SK-N-DZ (cell line): Measurements from ENCODE around the gene VPS35L.
"Not testable (repeated sequence)": the region's sequence is repeated elsewhere in the genome, so short reads cannot be mapped to it uniquely, and the experiment has no call there.

Experiments
- DNase-seq: peaks from one replicate; pipeline ENCODE4 v3.0.0-alpha.2; 2015; ENCODE audit warnings: low spot score

Gene VPS35L

DNA sequence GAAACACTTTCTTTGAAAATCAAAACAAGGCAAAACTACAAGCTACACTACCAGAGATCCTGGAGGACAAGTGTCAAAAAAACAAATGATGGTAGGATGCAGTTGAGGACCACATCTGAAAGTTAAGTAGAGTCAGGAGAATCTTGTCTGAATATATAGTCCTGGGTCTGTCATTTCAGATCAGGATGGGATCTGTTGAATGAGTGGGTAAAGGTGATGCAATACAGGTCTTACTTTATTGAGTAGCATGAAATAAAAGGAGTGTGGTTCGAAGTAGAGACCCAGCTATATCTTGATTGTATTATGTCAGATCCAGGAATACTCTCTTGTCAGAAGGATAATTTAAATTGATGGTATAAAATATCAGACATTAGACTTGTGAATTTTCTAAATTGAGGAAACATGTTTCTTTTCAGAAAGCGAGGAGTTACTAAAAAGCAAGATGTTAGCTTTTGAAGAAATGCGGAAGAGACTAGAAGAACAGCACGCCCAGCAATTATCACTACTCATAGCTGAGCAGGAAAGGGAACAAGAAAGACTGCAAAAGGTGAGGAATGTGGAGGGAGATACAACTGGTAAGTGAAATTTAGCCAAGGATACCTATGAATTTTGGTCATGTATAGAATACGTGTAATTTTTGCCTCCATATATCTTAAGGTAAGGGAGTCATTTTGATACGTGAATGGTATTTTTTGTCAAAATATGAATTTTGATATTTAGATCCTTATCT is 15.1 kb upstream of the VPS35L start:
- no peak for DNase-seq

DNA sequence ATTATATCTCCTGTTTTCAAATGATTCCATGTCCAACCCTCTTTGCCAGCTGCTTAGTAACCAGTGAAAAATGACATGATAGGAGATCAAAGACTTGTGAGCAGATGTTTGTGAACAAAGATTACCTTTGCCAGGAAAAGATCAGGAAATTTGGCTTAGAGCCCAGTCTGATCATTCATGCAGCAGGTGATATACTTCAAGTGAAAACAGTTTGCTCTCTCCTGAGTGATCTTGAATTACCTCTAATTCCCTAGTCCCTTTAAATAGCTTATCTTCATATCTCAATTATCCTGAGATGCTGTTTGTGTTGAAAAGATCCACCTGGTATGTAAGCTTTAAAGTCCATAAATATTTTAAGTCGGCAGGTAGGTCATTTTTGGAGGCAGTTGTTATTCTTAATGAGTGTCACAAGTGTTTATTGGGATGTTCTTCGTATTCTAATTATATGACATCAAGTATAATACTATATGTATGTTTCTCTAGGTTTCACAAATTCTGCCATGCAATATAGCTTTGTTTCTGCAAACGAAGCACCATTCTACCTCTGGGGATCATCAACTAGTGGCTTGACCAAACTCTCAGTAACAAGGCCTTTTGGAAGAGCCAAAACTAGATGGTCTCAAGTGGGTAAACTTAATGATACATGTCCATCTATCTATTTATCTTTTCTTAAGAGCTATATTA is 13.2 kb upstream of the VPS35L start:
- peak; percentile 75 for DNase-seq

DNA sequence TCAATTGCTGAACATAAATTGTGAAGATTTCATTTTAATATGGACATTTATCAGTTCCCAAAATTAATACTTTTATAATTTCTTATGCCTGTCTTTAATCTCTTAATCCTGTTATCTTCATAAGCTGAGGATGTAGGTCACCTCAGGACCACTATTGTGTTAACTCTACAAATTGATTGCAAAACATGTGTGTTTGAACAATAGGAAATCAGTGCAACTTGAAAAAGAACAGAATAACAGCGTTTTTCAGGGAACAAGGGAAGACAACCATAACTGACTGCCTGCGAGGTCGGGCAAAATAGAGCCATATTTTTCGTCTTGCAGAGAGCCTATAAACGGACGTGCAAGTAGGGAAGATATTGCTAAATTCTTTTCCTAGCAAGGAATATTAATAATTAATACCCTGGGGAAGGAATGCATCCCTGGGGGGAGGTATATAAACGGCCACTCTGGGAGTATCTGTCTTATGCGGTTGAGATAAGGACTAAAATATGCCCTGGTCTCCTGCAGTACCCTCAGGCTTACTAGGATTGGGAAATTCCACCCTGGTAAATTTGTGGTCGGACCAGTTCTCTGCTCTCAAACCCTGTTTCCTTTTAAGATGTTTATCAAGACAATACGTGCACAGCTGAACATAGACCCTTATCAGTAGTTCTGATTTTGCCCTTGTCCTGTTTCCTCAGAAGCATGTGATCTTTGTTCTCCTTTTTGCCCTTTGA is 12.1 kb upstream of the VPS35L start:
- not testable (repeated sequence) for DNase-seq

DNA sequence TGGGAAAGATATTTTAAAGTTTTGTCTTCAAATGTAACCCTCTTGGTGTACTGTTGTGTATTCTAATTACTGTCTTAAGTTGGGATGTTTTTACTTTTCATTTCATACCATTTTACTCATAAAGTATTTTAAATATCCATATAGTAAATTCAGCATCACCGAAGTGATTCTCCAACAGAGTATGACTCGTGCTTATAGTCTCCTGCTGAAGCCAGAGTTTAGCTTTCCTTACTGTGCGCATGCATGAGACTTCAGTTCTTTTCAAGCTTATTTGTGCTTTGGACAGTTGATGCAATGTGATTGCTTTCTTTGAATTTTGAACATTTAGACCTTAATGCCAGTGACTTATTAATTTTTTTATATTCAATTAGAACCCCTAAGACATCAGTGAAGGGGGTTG is 7.4 kb upstream of the VPS35L start:
- DNase-seq: no peak

DNA sequence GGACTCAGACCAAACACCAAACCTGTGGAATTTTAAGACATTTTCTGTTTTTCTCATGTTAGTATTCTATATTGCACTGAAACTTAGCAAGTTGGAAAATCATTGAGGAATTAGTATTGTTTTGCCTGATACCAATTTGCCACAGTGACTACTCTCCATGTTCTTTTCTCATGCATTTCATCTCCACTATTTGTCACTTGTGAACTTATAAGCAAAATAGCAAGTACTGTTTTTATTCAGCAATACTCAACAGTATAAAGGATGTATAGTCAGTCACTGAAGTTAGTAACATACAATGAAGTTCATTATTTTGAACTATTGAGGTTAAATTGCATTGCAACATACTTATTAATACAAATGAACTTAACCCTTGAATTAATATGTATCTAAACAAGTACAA is 5.8 kb upstream of the VPS35L start:
- DNase-seq: no peak

DNA sequence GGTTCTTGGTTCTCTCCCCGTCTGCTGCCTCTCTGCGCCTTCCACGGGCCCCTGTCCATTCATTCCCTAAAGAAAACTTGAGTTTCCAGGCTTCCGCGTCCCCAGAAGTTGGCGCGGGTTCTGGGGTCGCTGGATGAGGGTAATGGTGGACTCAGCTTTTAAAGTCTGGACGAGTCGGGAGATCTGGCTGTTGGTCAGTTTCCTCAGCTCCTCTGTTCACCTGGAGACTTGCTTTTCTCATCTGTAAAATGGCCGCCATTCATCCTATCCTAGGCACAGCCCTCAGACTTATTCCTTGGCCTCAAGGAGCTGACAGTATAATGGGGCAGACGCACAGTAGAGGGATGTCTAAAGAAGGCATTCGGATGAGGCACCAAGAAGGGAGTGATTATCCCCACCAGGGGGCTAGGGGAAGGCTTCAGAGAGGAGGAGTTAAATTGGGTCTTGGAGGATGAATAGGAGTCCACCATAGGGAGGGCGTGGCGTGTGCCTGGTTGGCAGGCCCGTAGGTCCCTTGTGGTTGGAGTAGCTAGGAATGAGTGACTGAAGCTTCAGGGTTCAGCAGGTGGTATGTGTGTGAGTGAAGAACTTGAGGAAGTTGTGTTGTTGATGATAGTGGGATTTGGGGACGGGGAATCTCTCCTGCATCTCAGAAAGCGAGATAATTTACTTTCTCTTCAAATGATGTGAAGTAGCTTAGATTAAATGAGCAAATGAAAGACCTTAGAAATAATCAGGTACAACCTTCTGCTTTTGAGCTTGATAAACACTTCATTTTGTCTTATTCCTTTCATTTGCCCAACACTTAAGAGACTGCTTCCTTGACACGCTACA is 652 bp downstream of the VPS35L start:
- peak; percentile 45 for DNase-seq

DNA sequence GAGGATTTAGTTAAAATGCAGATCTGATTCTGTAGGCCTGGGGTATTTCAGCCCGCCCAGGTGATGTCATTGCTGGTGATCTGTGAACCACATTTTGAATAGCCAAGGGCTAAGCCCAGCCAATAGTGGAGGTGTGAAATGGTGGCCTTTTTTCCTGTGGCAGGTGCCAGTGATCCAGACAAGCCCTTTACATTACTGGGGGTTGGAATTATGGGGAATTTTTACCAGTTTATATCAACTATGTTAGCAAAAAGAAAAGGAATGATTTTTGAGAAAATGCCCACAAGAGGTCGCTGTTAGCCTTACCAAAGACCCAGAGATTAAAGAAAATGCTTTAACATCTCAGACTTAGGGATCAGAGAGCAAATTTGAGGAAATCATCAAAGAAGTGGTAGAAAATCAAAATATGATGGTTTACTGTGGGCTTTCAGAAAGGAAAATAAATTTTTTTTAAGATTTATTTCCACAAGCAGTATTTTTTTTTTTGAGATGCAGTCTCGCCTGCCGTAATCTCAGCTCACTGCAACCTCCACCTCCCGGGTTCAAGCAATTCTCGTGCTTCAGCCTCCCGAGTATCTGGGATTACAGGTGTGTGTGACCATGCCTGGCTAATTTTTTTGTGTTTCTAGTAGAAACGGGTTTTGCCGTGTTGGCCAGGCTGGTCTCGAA is 3.9 kb downstream of the VPS35L start:
- peak; percentile 63 for DNase-seq

DNA sequence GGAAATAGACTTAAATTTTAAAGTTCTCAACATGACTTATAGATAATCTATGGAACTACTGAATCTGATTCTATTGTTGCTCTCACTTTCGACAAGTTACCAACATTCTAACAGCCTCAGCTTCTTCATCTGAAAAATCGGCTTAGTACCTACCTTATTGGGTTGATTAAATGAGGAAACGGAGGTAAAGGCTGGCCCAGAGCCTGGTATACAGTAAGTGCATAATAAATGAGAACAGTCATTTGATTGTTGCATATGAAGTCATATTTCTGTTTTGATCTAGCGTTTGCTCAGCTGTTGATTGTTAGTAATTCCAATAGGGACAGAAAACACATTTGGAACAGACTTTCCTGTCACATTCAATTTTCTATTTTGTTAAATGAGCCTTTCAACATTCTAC is 4.6 kb downstream of the VPS35L start:
- DNase-seq: no peak

DNA sequence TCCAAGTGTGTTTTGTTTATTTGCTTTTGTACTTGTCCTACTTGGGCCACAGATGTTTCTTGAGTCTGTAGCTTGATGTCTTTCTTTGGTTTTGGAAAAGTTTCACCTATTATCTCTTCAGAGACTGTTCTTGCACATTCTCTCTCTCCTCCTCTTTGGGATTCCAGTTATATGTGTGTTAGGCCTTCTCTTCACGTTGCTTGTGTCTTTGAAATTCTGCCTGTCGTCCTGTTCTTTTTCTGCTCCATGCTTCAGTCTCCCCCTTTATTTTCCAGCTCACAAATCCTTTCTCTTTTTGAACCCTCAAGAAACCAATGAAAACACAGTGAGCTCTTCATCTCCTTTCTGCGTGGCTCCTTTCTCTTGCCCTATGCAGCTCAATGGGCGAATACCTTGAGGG is 7.9 kb downstream of the VPS35L start:
- DNase-seq: no peak

DNA sequence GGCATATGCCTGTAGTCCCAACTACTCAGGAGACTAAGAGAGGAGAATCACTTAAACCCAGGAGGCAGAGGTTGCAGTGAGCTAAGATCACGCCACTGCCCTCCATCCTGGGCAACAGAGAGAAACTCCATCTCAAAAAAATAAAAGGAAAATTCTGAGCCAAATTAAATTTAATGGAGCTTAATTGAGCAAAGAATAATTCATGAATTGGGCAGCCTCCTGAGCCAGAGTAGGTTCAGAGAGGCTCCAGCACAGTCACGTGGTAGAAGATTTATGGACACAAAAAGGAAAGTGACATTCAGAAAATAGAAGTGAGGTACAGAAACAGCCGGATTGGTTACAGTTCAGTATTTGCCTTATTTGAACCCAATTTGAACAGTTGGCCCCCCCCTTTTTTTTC is 10.9 kb downstream of the VPS35L start:
- DNase-seq: no peak

DNA sequence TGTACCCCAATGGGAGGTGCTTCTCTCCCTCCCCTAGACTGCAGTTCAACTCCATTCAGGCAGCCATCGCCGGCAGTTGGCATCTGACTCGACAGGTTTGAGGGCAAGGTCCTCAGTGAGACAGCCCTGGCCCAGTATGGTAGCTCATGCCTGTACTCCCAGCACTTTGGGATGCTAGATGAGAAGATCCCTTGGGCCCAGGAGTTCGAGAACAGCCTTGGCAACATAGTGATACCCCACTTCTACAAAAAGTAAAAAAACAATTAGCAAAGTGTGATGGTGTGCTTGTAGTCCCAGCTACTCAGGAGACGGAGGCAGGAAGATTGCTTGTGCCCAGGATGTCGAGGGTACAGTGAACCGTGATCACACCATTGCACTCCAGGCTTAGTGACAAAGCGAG is 12.1 kb downstream of the VPS35L start:
- no peak for DNase-seq

DNA sequence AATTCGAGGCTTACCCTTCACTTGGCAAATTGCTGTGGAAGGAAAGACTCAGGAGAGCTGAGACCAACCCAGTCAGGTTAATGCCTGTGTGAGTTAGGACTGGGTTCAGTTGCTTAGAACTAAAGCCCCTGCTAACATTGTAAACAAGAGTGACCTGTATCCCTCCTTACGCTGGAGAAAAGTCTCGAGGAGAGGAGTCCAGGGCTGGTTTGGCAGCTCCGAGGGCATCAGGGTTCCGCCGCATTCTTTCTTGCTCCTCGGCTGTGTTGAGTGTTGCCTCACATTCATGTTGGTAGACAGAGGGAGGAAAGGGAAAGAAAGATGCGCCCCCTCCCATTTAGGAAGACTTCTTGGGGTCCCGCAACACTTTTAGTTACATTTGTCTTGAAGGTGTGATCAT is 18.5 kb downstream of the VPS35L start:
- DNase-seq: no peak

DNA sequence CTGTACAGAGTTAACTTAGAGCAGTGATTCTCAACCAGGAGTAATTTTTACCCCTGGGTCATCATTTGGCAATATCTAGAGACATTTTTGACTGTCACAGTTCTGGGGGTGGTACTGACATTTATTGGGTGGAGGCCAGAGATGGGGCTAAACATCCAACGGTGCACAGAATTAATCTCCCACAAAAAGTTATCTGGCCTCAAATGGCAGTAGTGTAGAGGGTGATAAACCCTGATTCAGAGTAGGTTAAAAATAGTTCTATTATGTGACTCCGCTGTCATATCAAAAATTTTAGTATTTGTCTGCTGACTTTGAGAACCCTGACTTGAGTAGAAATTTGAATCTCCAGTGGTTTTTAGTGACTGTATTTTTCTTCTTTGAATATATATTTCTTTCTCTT is 19.1 kb downstream of the VPS35L start:
- no peak for DNase-seq

DNA sequence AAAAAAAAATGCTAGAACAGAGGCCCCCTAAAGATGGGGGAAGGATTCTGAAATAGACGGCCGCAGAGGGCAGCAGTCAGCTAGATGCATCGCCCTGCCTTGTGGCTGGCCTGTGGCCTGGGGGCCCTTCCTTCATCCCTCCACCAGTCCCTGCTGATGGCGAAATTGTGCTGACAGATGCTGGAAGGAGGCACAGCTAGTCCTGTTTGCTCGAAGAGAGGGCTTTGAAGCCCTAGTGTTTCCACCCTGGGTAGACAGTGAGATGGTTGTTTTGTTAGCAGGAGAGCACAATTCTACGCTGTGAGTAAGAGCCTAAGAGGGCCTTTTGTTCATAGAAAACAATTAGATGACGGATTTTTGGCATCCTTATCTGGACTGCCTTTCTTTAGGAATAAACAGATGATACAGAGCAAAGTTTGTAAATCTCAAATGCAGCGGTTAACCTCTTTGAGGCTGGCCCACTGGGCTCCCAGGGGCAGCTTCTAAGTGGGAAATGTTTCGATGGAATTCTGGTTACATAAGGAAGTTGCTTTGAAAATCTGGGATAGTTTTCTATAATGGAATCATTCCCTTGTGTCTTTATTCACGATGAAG is 23.0 kb downstream of the VPS35L start:
- no peak for DNase-seq

DNA sequence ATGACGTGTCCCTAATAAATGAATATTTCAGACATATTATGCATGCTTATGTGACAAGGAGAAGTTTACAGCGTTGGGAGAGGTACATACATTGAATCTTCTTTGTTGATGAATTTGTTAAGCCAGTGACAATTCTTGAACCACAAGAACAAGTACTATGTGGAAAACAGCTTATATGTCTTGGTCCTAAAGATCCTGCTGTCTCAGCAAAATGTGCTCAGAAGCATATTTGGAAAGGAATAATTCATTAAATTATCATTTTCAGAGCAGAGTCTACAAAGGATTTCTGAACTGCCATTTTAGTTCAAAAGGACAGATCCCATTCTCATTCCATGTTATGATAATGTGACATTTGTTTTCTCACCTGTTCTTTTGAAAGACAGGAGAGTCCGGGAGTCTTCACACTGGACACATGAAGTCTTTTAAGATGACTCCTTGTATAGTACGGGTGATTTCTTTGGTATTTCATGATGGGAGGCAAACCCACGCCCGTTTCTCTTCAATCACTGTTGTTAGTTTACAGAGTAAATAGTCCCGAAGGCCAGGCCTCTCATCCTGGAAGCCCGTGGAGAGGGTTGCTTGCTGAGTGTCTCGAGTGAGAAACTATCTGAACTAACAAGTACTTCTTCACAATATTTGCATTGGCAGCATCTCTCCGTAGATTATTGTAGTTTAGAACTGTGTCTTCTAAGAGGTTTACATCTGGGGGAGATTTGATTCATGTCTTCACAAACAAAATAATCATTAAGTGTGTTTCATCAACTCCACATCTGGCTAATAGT is 26.7 kb downstream of the VPS35L start:
- no peak for DNase-seq

DNA sequence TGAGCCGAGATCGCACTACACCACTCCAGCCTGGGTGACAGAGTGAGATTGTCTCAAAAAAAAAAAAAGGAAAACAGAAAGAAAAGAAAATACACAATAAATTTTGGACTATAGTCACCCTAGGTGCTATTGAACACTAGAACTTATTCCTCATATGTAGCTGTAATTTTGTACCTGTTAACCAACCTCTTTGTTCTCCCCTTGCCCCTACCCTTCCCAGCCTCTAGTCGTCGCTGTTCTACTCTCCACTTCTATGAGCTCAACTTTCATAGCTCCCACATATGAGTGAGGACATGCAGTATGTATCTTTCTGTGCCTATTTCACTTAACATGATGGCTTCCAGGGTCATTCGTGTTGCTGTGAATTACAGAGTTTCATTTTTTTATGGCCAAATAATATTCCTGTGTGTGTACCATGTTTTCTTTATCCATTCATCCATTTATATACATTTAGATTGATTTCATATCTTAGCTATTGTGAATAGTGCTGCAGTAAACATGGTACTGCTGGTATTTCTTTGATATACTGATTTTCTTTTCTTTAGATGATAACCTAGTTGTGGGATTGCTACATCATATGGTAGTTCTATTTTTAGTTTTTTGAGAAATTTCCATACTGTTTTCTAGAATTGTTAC is 28.3 kb downstream of the VPS35L start:
- DNase-seq: peak; percentile 56

DNA sequence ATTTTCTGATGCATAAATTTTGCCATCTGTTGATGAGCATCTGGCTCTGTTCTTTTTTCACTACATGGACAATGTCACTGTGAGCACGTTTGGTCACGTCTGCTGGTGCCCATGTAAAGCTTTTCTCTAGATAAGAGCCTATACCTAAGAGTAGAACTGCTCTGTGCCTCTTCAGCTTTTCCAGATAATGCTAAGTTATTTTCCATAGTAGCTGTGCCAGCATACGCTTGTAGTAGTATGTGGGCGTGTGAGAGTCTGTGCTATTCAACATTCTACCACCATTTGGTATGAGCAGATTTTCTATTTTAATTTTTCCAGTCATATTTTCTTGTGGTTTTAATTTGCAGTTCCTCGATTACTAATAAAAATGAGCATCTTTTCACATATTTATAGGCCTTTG is 33.2 kb downstream of the VPS35L start:
- DNase-seq: no peak

DNA sequence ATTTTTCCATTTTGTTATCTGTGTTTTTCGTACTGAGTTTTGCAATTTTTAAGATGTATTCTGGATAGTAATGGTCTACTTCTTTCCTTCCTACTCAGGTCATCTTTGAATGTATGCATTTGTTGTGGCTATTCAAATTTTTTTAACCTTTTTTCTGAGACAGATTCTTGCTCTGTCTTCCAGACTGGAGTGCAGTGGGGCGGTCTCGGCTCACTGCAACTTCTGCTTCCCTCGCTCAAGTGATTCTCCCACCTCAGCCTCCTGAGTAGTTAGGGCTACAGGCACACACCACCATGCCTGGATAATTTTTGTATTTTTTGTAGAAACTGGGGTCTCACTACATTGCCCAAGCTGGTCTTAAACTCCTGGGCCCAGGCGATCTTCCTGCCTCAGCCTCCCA is 33.6 kb downstream of the VPS35L start:
- no peak for DNase-seq

DNA sequence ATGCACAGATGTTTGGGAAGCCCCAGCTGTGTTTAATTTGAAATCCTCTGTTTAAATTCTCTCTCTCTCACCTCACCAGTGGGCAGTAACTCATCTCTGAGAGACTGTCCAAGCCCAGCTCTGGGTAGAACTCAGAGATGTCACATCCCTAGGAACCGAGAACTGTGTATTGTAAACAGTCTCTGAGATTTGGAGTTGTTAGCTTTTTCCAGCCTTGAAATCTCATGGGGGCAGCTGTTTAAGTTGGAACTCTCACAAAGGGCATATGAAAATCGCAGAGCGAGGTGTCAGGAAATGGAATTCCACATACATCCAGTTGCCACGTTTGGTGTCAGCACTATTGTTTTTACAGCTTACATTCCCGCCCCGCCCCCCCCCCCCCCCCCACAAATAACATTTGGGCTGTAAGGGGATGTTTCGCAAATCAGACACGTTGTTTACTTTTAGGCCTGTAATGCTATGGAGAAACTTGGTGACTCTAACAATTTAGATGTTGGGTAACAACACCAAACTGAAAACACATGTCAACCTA is 34.3 kb downstream of the VPS35L start:
- DNase-seq: no peak
